ENCODE results near the gene OCA2. TPM values are rescaled to one million over a fixed set of nuclear protein-coding genes. Genes with fewer than 3 reads are reported as not detected.
A peak's percentile ranks its signal among the peaks of the same experiment; 100 is the strongest.

OCA2 gene
- total RNA-seq, 6 experiments from 2014 or later = 0.07 to 0.13 (median 0.12) TPM; not detected in 3

DNA sequence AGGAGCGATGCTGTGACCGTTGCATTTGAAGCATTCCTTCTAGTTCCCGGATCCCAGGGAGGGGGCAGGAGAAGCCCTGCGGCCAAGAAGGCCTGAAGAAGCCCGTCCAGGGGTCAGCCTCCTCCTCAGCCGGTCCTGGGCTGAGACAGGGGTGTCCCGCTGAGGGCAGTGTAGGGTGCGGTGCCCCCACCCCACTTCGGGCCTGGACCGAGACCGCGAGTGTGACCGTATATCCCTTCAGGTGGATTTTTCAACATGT is 2.8 kb downstream of the OCA2 start:
- DNase-seq = no peak
- Histone ChIP-seq H3K36me3 (no peaks in the 10 kb centered on the region), H3K4me3 (peak overlapping the region; percentile 5 to 32 (median 25)), H3K27me3 (peaks cover 0 to 27% of the 10 kb centered on the region in 2 donors), H3K4me1 (peaks cover 0 to 20% (median 0%) of the 10 kb centered on the region in 4 donors), H3K9me3 (no peaks in the 10 kb centered on the region), H3K27ac (no peak overlapping the region)
- TF ChIP-seq, protein P1, sequence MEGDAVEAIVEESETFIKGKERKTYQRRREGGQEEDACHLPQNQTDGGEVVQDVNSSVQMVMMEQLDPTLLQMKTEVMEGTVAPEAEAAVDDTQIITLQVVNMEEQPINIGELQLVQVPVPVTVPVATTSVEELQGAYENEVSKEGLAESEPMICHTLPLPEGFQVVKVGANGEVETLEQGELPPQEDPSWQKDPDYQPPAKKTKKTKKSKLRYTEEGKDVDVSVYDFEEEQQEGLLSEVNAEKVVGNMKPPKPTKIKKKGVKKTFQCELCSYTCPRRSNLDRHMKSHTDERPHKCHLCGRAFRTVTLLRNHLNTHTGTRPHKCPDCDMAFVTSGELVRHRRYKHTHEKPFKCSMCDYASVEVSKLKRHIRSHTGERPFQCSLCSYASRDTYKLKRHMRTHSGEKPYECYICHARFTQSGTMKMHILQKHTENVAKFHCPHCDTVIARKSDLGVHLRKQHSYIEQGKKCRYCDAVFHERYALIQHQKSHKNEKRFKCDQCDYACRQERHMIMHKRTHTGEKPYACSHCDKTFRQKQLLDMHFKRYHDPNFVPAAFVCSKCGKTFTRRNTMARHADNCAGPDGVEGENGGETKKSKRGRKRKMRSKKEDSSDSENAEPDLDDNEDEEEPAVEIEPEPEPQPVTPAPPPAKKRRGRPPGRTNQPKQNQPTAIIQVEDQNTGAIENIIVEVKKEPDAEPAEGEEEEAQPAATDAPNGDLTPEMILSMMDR (IDR thresholded peaks at IDR 0.05) = no peak
- TF ChIP-seq POLR2A (IDR thresholded peaks at IDR 0.05) = no peak
- 7% methylated on average over 3 of the region's 13 CpGs for WGBS (ENCODE audit: insufficient coverage, low coverage, low lambda C conversion rate, missing lambda C conversion rate)
- ATAC-seq = no peak
- intact Hi-C loops (cut with DNase I) = no loop called here

DNA sequence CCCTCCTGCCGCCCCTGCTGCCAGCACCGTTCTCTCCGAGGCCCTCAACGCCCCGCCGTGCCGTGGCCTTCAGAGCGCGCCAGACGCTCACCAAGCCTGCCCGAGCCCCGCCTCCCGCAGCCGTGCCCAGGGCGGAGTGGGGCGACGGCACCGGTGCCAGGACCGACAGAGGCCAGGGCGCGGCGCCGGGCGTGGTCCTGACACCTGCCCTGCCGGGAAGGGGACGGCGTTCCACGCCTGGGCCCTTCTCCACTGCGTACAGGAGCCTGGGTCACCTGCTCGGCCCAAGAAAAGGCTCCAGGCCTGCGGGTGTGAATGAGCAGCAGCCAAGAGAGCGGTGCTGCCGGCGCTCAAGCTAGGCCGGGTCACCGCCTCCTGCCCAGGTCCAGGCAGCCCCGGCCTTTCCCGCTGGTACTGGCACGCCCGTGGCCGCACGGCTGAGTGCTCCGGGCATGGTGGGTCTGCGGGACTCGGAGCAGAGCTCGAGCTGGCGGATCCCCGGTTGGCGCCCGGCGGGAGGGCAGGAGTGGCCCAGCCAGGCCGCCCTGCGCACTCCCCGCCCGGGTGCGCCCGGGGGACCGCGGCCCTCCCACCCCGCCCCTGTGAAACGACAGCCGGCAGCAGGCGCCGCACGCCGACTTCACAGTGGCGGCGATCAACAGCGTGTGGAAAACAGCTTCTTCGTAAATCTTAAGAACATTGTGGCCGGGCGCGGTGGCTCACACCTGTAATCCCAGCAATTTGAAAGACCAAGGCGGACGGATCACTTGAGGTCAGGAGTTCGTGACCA is 4.2 kb downstream of the OCA2 start:
- Histone ChIP-seq H3K27me3 (peaks cover 0 to 27% of the 10 kb centered on the region in 2 donors), H3K4me3 (peak overlapping the region; percentile 20 to 43 (median 25)), H3K4me1 (peaks cover 0 to 20% (median 0%) of the 10 kb centered on the region in 4 donors), H3K27ac (no peak overlapping the region), H3K9me3 (no peaks in the 10 kb centered on the region), H3K36me3 (no peaks in the 10 kb centered on the region)
- TF ChIP-seq, protein P1 (IDR thresholded peaks at IDR 0.05) = no peak
- TF ChIP-seq POLR2A (IDR thresholded peaks at IDR 0.05) = no peak
- 5% methylated on average over 15 of the region's 76 CpGs for WGBS (ENCODE audit: insufficient coverage, low coverage, low lambda C conversion rate, missing lambda C conversion rate)
- intact Hi-C loops (cut with DNase I) = no loop called here
- ATAC-seq (peak; percentile 66 to 79 (median 72)), DNase-seq (peak in 2 of 3 donors; percentile 69 to 81)

DNA sequence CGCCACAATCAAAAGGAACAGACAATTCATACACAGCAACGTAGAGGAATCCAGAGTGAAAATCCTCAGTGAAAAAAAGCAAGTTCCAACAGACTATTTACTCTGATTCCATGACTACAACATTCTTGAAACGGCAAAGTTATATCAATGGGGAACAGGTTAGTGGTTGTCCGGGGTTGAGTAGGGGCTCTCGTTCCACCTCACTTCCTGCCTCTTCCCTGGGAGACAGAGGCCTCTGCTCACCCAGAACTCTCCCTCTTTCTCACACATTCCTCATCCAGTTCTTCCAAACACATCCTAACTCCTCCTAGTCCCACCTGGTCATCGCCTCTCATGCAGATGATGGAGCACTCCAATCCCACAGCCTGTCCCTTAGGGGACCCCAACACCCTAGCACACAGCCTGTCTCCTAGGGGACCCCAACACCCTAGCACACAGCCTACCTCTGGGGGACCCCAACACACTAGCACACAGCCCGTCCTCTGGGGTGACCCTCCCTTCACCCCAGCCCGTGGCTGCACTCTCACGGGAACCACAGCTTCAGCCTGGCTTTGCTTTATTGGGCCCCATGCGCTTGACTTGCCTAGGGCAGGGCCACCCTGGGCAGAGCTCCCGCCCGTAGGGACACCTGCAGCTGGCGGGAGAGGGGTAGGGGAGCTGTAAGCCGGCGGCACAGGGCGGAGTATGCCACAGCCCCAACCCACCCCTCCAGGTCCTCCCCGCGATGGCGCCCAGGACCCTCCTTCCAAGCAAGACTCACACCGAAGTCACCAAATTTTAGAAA is 5.2 kb downstream of the OCA2 start:
- TF ChIP-seq, protein P1 (IDR thresholded peaks at IDR 0.05) = no peak
- no peak for TF ChIP-seq POLR2A (IDR thresholded peaks at IDR 0.05)
- H3K4me1 ChIP-seq = peaks cover 0 to 20% (median 0%) of the 10 kb centered on the region in 4 donors
- DNase-seq (no peak), ATAC-seq (no peak)
- no peaks in the 10 kb centered on the region for H3K36me3 ChIP-seq
- no peaks in the 10 kb centered on the region for H3K9me3 ChIP-seq
- no peak overlapping the region for H3K27ac ChIP-seq
- H3K27me3 ChIP-seq = peaks cover 0 to 21% of the 10 kb centered on the region in 2 donors
- intact Hi-C loops (cut with DNase I) = no loop called here
- WGBS (ENCODE audit: insufficient coverage, low coverage, low lambda C conversion rate, missing lambda C conversion rate) = 47% methylated on average over 13 of the region's 20 CpGs
- H3K4me3 ChIP-seq = no peak overlapping the region

DNA sequence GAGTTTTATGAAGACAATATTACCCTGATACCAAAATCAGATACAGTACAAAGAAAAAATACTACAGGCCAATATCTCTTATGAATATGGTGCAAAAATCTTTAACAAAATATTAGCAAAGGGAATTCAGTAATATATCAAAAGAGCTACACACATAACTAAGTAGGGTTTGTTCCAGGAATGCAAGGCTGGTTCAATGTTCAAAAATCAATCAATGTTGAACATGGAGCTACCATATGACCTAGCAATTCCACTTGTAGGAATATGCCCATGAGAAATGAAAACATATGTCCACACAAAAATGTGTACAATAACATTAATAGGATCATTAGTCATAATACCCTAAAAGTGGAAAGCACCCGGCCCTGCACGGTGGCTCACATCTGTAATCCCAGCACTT is 7.8 kb downstream of the OCA2 start:
- Histone ChIP-seq H3K27ac (no peak overlapping the region), H3K4me1 (peaks cover 0 to 11% (median 0%) of the 10 kb centered on the region in 4 donors), H3K4me3 (no peak overlapping the region), H3K36me3 (no peaks in the 10 kb centered on the region), H3K9me3 (no peaks in the 10 kb centered on the region), H3K27me3 (peaks cover 0 to 4% of the 10 kb centered on the region in 2 donors)
- DNase-seq (no peak), ATAC-seq (no peak)
- TF ChIP-seq, protein P1 (IDR thresholded peaks at IDR 0.05) = no peak
- TF ChIP-seq POLR2A (IDR thresholded peaks at IDR 0.05) = no peak
- intact Hi-C loops (cut with DNase I) = no loop called here
- 100% methylated on average over 2 of the region's 2 CpGs for WGBS (ENCODE audit: insufficient coverage, low coverage, low lambda C conversion rate, missing lambda C conversion rate)
